GM12801 (cell line): ENCODE results near the gene GMCL2.

Source experiments
- CTCF ChIP-seq: IDR thresholded peaks from one replicate; pipeline ENCODE4 v1.5.1; 2011; ENCODE audit warnings: control low read depth; ENCODE audit not compliant: insufficient read length; ENCODE audit errors: extremely low read depth

The GMCL2 gene

GRCh38 chr5:178203670-178204181 lies 16.6 kb upstream of the GMCL2 start:
- TF ChIP-seq CTCF = no peak

DNA sequence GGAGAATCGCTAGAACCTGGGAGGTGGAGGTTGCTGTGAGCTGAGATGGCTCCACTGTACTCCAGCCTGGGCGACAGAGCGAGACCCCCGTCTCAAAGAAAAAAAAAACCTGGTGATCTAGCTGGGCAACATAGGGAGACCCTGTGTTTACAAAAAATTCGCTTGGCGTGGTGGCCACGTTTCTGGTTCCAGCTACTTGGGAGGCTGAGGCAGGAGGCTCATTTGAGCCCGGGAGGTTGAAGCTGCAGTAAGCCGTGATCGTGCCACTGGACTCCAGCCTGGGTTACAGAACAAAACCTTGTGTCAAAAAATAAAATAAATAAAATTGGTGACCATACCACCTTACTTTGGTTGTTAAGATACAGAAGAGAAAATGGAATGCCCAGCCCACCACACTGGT lies 15.4 kb upstream of the GMCL2 start:
- no peak for TF ChIP-seq CTCF

DNA sequence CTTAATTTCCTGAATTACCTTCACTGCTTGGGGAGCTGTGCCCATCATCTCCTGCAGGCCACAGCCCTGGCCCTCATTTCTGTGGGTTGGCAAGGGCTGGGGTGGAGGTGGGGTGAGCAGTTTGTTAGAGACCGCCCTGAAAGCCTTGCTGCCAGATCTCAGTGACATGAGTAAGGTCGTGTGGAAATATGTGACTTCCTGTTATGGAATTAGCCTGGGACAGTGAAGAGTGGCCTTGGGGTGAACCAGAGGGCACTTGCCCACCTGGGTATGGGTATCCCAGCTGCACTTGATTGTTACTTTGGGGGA lies 14.7 kb upstream of the GMCL2 start:
- TF ChIP-seq CTCF = no peak

- TF ChIP-seq CTCF = no peak
These were observed 14.2 kb upstream of the GMCL2 start for GRCh38 chr5:178201221-178201926.

DNA sequence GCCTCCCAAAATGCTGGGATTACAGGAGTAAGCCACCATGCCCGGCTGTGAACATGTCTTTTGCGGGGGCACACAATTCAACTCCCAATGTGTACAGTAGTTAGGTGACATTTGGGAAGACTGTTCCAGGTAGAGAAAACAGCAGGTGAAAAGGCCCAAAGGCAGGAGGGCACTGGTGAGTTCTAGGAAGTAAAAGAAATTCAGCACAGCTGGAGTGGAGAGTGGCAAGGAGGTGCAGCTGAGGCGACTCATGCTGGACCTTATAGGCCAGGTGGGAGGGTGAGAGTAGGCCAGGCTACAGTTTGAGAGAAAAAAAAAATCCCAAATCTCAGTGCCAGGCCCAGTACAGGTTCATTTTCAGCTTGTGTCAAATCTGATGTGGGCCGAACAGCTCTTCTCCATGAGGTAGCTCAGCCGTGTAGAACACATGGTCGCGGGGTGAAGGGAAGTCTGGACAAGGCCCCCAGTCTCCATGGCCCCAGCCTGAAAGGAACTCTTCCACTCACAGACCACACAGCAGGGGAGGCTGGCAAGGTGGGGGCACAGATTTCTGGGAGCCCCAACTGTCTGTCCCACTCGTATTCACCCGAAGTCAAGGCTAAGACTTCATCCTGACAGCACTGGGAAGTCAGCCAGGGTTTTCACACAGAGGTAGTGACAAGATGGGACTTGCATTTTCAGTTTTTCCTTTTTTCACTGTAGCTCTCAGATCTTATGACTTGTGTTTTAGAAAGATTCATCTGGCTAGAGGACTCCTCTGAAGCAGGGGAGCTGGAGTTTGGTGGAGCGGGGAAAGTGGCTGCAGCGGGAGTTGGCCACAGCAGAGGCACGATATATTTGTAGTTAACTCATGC lies 12.6 kb upstream of the GMCL2 start:
- no peak for TF ChIP-seq CTCF

DNA sequence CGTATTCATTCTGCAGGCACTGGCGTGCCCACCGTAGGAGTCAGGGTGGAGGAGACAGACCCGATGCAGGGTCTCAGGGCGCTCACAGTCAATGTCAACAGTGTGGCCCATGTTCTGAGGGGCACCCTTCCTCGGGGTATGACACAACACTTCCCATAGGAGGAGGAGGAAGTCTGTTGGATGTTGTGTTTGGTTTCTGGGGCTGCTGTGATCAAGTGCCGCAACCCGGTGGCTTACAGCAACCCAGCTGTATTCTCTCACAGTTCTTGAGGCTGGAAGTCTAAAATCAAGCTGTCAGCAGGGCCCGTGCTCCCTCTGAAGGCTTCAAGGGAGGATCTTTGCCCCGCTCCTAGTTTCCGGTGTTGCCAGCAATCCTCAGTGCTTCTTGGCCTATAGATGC lies 11.5 kb upstream of the GMCL2 start:
- TF ChIP-seq CTCF = no peak

- TF ChIP-seq CTCF = no peak
These were observed 9.8 kb upstream of the GMCL2 start for GRCh38 chr5:178196986-178197385.
